CD4-positive, alpha-beta T cell (primary cell): ENCODE data around the gene SCFD2. TPM values are rescaled to one million over a fixed set of nuclear protein-coding genes. Genes with fewer than 3 reads are reported as not detected.
A peak's percentile ranks its signal among the peaks of the same experiment; 100 is the strongest.

Experiments
- ATAC-seq: fragments of 200-7000 bp; cut with Tn5 transposase; one replicate; pipeline ENCODE4 v1.10.0; 2022; ENCODE audit warnings: mild to moderate bottlenecking; ENCODE audit not compliant: poor library complexity
- CTCF ChIA-PET: fragments of 350-600 bp; sonication (Branson Sonifier 250); formaldehyde crosslinking; loops from one replicate; lab custom pipeline; 2021; ENCODE audit warnings: antibody characterized with exemption, inconsistent platforms; lab: Charles Lee
- POLR2A ChIA-PET: fragments of 350-600 bp; sonication (Branson Sonifier 250); formaldehyde crosslinking; loops from one replicate; lab custom pipeline; 2021; ENCODE audit warnings: antibody characterized with exemption, inconsistent platforms; lab: Charles Lee
- DNase-seq, 14 experiments: peaks; one replicate each; pipeline ENCODE4 v3.0.0-alpha.2; 2013 to 2020; ENCODE audit warnings: mixed read lengths in 2 of 14
- H3K27ac ChIP-seq, 2 donors: one replicate each; pipeline versions ENCODE4 v1.5.1 to v1.7.0; 2013; ENCODE audit warnings: low read length in 2 of 2, low read depth in 1 of 2, mild to moderate bottlenecking in 1 of 2
- H3K27me3 ChIP-seq, 2 experiments: 1 replicate in 1 of 2; 2 replicates in 1 of 2; pipeline versions ENCODE4 v1.6.1 to v1.7.0; 2013; ENCODE audit warnings: low read length in 2 of 2, control low read depth in 1 of 2, mild to moderate bottlenecking in 1 of 2, moderate library complexity in 1 of 2; ENCODE audit not compliant: insufficient read depth in 2 of 2, control insufficient read depth in 1 of 2
- H3K36me3 ChIP-seq: one replicate; pipeline ENCODE4 v1.6.1; 2013; ENCODE audit warnings: low read length, control low read depth; ENCODE audit not compliant: insufficient read depth
- H3K4me1 ChIP-seq: one replicate; pipeline ENCODE4 v1.6.1; 2013; ENCODE audit warnings: low read length, control low read depth; ENCODE audit not compliant: insufficient read depth
- H3K4me3 ChIP-seq: one replicate; pipeline ENCODE4 v1.5.1; 2013; ENCODE audit warnings: mild to moderate bottlenecking, low read length, moderate library complexity
- H3K9me3 ChIP-seq, 2 experiments: 1 replicate in 1 of 2; 2 replicates in 1 of 2; pipeline versions ENCODE4 v1.6.1 to v1.7.0; 2013; ENCODE audit warnings: low read length in 2 of 2, mild to moderate bottlenecking in 2 of 2, control low read depth in 1 of 2, moderate library complexity in 1 of 2; ENCODE audit not compliant: control insufficient read depth in 1 of 2, insufficient read depth in 1 of 2
- H3K27ac Mint-ChIP-seq: one replicate; pipeline ENCODE4 v1.8.0; 2020; ENCODE audit warnings: mixed read lengths
- H3K27me3 Mint-ChIP-seq: one replicate; pipeline ENCODE4 v1.8.0; 2021; ENCODE audit warnings: mixed read lengths
- H3K36me3 Mint-ChIP-seq: one replicate; pipeline ENCODE4 v1.8.0; 2021; ENCODE audit warnings: low read depth, mixed read lengths
- H3K4me1 Mint-ChIP-seq: one replicate; pipeline ENCODE4 v1.8.0; 2021; ENCODE audit warnings: low read depth, mixed read lengths
- H3K4me3 Mint-ChIP-seq: one replicate; pipeline ENCODE4 v1.8.0; 2020; ENCODE audit warnings: mild to moderate bottlenecking, mixed read lengths
- H3K9me3 Mint-ChIP-seq: one replicate; pipeline ENCODE4 v1.8.0; 2020; ENCODE audit warnings: mixed read lengths
- CTCF ChIP-seq: fragments of 200-600 bp; IDR thresholded peaks from one replicate; pipeline ENCODE4 v1.8.0; 2022; ENCODE audit warnings: antibody characterized with exemption, mild to moderate bottlenecking
- intact Hi-C, 2 experiments: fragments of 100-400 bp; cut with DNase I in 1 of 2; cut with micrococcal nuclease in 1 of 2; formaldehyde crosslinking; loops; one replicate each; pipeline versions ENCODE4 v1.15.1 to v1.9.0; 2023 to 2025; cut with DNase I, micrococcal nuclease
- total RNA-seq, 174 experiments: library from RNA in 2 of 174; stranded (reverse) in 2 of 174; gene quantifications; one replicate each; pipeline ENCODE4 v1.2.3 and lab custom pipeline; 2021 to 2026

SCFD2 gene
- total RNA-seq, 2 experiments from 2014 or later = 15.4 to 17.6 TPM

GRCh38 chr4:53365121-53365485 is 758 bp downstream of the SCFD2 start:
- H3K9me3 Mint-ChIP-seq = no peaks in the 10 kb centered on the region
- ChIA-PET POLR2A (interaction anchor here (0.5 to 3.7 kb wide), 5 partner anchors 10 to 653 kb away, joined by 3 to 35 read pairs (median 8); partner anchors contain the start of gene FIP1L1), CTCF (no interaction called here)
- H3K27ac ChIP-seq = peak overlapping the region; percentile 75 to 77
- H3K27ac Mint-ChIP-seq = peak overlapping the region; percentile 93
- H3K4me3 ChIP-seq = peak overlapping the region; percentile 72
- intact Hi-C loops = loop anchor here (2.0 to 10.0 kb wide), 4 partner anchors 14 to 1523 kb away; partner anchors contain the start of genes DCUN1D4 (in 2 of the 2) and RASL11B (in 1 of the 2)
- H3K9me3 ChIP-seq = no peaks in the 10 kb centered on the region
- H3K36me3 ChIP-seq = no peaks in the 10 kb centered on the region
- H3K27me3 Mint-ChIP-seq = peaks cover 9% of the 10 kb centered on the region
- H3K4me3 Mint-ChIP-seq = peak overlapping the region; percentile 91
- TF ChIP-seq CTCF = no peak
- H3K27me3 ChIP-seq = peaks cover 0 to 4% of the 10 kb centered on the region in 2 experiments
- H3K36me3 Mint-ChIP-seq = peaks cover 10% of the 10 kb centered on the region
- DNase-seq (peak in 3 of 14 experiments; percentile 1 to 23 (median 4)), ATAC-seq (no peak)
- peaks cover 33% of the 10 kb centered on the region for H3K4me1 ChIP-seq
- H3K4me1 Mint-ChIP-seq = peaks cover 61% of the 10 kb centered on the region

GRCh38 chr4:53364624-53365023 is 1.2 kb downstream of the SCFD2 start:
- peak overlapping the region; percentile 93 for H3K27ac Mint-ChIP-seq
- Histone ChIP-seq H3K27ac (peak overlapping the region in 1 of 2 donors; percentile 77), H3K9me3 (no peaks in the 10 kb centered on the region), H3K4me3 (peak overlapping the region; percentile 72), H3K4me1 (peaks cover 36% of the 10 kb centered on the region), H3K27me3 (no peaks in the 10 kb centered on the region), H3K36me3 (no peaks in the 10 kb centered on the region)
- H3K9me3 Mint-ChIP-seq = no peaks in the 10 kb centered on the region
- peaks cover 5% of the 10 kb centered on the region for H3K27me3 Mint-ChIP-seq
- H3K4me1 Mint-ChIP-seq = peaks cover 66% of the 10 kb centered on the region
- ATAC-seq = no peak
- ChIA-PET CTCF (no interaction called here), POLR2A (interaction anchor here (1.8 to 3.7 kb wide), 2 partner anchors 13 to 652 kb away, joined by 8 to 35 read pairs; partner anchors contain the start of gene FIP1L1)
- no peak for DNase-seq
- intact Hi-C loops = loop anchor here (2.0 to 10.0 kb wide), 5 partner anchors 14 to 1522 kb away; partner anchors contain the start of genes DCUN1D4 (in 2 of the 2) and RASL11B (in 1 of the 2)
- peak overlapping the region; percentile 91 for H3K4me3 Mint-ChIP-seq
- peaks cover 13% of the 10 kb centered on the region for H3K36me3 Mint-ChIP-seq
- no peak for TF ChIP-seq CTCF

- Histone ChIP-seq H3K27me3 (no peaks in the 10 kb centered on the region), H3K9me3 (no peaks in the 10 kb centered on the region), H3K27ac (no peak overlapping the region), H3K4me1 (peaks cover 35% of the 10 kb centered on the region), H3K36me3 (no peaks in the 10 kb centered on the region), H3K4me3 (no peak overlapping the region)
- peaks cover 74% of the 10 kb centered on the region for H3K4me1 Mint-ChIP-seq
- no peaks in the 10 kb centered on the region for H3K27me3 Mint-ChIP-seq
- H3K36me3 Mint-ChIP-seq = peaks cover 21% of the 10 kb centered on the region
- POLR2A ChIA-PET = no interaction called here
- ATAC-seq (no peak), DNase-seq (no peak)
- peak overlapping the region; percentile 71 for H3K4me3 Mint-ChIP-seq
- peak overlapping the region; percentile 41 for H3K27ac Mint-ChIP-seq
- H3K9me3 Mint-ChIP-seq = no peaks in the 10 kb centered on the region
- TF ChIP-seq CTCF = no peak
- intact Hi-C loops = loop anchor here in 1 of 2 experiments (5.0 to 10.0 kb wide), 2 partner anchors 497 to 705 kb away; partner anchors contain the start of gene RASL11B
- CTCF ChIA-PET = no interaction called here
These were observed 3.8 kb downstream of the SCFD2 start for GRCh38 chr4:53362093-53362492.
